Fibroblast of skin of abdomen (primary cell): ENCODE results near the gene ALDH3B1.

ENCODE experiments used
- DNase-seq: peaks from one replicate; pipeline ENCODE4 v3.0.0-alpha.2; 2013

ALDH3B1 gene

GRCh38 chr11:67997475-67997921 is 12.6 kb upstream of the ALDH3B1 start:
- DNase-seq = no peak

GRCh38 chr11:67998150-67999045 is 11.7 kb upstream of the ALDH3B1 start:
- no peak for DNase-seq

GRCh38 chr11:67999201-67999629 is 10.9 kb upstream of the ALDH3B1 start:
- DNase-seq = no peak

- DNase-seq = no peak
These were observed 10.4 kb upstream of the ALDH3B1 start for GRCh38 chr11:67999704-68000103.

- DNase-seq = no peak
These were observed 7.6 kb upstream of the ALDH3B1 start for GRCh38 chr11:68002575-68002937.

GRCh38 chr11:68002938-68003845 is 6.9 kb upstream of the ALDH3B1 start:
- no peak for DNase-seq

GRCh38 chr11:68003846-68004550 is 6.1 kb upstream of the ALDH3B1 start, which contains the start of gene UNC93B1:
UNC93B1 (minus strand) TSS chr11:68004097; CDS start chr11:68004043, 54 bp downstream.
- peak; percentile 78 for DNase-seq

GRCh38 chr11:68004551-68005335 is 5.4 kb upstream of the ALDH3B1 start:
- no peak for DNase-seq

GRCh38 chr11:68006606-68007166 is 3.4 kb upstream of the ALDH3B1 start:
- no peak for DNase-seq

- DNase-seq = no peak
These were observed 2.4 kb upstream of the ALDH3B1 start for GRCh38 chr11:68007498-68008380.

- DNase-seq = no peak
These were observed 1.5 kb upstream of the ALDH3B1 start for GRCh38 chr11:68008381-68009337.

GRCh38 chr11:68009391-68010089 is 587 bp upstream of the ALDH3B1 start:
- peak; percentile 44 for DNase-seq

- no peak for DNase-seq
These were observed 1.2 kb downstream of the ALDH3B1 start for GRCh38 chr11:68011051-68011943.

GRCh38 chr11:68012044-68012842 is 2.1 kb downstream of the ALDH3B1 start:
- DNase-seq = no peak

GRCh38 chr11:68012843-68013610 is 2.9 kb downstream of the ALDH3B1 start:
- peak; percentile 96 for DNase-seq
